GM19238 (cell line): ENCODE data around the gene TRIP12.
"Not testable (repeated sequence)": the region's sequence is repeated elsewhere in the genome, so short reads cannot be mapped to it uniquely, and the experiment has no call there.

ENCODE experiments used
- DNase-seq: peaks from one replicate; pipeline ENCODE4 v3.0.0; 2011; ENCODE audit warnings: low spot score; ENCODE audit not compliant: insufficient read length

Gene TRIP12

DNA sequence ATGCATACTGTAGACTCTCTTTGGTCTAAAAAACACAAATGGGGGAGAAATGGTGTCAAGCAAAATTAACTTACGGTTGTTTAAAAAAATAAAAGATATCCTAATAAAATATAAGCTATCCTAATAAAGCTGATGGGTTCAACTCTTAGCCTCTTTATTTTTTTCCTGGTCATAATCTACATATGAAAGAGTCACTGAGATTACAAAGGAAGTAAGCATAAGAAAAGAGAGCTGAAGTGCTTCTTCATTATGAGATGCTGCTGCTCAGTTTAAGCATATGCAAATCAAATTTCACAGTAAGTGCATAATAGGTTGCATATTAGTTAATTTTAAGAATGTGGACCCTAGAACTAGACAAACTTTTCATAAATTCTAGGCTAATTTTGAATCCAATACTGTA lies 147.6 kb downstream of the TRIP12 start:
- DNase-seq = no peak

DNA sequence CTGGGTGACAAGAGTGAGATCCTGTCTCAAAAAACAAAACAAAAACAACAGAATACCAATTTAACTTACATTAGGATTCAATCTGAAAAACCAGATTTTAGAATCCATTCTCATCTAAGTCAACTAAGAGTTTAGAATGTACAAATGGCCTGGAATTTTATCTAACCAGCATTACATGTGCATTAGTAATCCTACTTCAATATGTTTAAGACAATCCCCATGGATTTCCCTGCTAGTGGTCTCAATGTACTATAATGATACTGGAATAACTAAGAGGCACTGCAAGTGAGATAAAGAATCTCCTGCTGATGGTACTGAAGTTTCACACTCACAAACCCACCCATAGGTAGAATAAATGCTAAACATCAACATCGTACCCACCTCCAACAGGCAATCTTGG lies 153.6 kb downstream of the TRIP12 start:
- DNase-seq = no peak

DNA sequence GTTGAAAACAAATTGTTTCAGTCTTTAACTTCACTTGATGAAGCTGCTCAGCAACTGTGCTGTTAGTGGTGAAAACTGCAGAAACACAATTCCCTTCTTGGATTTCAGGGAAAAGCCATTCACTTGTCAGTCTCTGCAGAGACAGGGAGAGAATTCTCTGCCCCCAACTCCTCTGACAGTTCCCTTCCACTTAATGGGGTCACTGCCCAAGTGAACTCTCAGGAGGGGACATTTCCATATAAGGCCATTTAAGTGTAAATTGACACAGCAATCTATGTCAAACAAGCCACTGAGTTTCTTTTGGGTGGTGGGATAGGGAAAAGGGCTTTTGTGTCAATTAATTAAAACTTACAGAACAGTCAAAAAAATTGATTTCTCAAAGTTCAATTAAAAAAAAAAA lies 156.1 kb downstream of the TRIP12 start:
- DNase-seq = no peak

DNA sequence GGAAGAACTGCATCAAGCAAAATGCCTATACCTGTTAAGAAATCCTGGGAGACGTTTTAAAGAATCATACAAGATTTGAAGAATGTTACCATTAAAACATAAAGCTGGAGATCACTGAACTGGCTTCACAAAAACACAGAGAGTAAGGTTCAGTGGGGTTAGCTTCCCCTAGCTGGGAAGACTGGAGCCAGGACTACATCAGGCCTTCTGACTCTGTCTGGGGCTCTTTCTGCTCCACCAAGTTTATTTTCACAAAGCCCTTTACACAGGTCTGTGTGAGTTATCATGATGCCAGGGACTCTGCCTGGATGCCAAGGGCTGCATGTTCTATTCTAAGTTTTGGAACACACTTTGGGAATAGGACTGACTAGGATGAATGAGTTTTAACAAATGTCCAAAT lies 160.1 kb downstream of the TRIP12 start:
- DNase-seq = no peak

DNA sequence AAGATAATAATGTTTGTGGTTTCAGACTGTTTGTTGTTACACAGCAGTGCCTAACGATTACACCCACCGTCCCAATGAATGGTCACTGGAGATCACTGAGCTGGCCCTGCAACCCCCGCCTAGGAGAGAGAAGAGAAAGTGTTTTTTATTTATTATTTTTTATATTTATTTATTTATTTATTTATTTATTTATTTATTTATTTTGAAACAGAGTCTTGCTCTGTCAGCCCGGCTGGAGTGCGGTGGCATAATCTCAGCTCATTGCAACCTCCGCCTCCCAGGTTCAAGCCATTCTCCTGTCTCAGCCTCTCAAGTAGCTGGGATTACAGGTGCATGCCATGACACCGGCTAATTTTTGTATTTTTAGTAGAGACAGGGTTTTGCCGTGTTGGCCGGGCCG lies 164.3 kb downstream of the TRIP12 start:
- DNase-seq = not testable (repeated sequence)

DNA sequence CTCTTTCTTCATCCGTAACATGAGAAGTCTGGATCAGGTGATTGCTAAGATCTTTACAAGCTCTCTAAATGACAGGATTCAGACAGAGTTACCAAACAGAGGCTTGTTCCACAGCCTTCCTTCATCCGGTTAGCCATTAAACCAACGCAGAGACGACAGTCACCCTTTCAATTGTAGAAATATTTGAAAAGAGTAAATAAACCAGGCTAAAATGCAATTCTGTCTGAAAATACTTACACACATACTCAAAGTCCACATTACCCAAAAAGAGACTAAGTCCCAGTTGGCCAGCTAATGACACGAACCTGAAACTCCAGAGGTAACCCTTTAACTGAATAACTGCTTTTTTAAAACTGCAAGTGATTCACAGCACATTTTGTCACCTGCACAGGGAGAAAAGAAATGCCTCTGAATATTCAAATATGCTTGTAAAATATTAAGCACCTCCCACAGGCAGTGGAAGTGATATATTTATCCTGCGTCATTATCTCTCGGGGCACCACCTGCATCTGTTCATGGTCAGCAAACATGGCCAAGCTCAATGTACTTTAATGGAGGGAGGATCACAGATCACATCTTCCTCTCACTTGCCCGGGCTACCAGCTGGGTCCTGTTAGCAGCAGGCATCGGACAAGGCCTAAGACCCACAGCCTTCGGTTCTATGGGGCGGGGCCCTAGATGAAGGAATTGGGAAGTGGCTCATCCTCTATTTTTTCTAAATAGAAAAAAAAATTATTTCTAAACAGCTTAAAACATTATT lies 168.7 kb downstream of the TRIP12 start:
- DNase-seq = no peak

DNA sequence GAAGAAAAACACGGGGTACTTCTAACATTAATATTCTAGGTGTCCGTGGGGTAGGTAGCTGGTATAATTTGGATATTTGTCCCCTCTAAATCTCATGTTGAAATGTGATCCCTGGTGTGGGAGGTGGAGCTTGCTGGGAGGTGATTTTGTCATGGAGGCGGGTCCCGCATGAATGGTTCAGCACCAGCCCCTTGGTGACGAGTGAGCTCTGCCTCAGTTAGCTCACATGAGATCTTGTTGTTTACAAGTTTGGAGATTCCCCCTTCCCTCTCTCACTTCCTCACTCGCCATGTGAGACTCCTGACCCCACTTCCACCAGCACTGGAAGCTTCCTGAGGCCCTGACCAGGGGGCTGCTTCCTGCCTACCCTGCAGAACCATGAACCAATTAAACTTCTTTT lies 172.0 kb downstream of the TRIP12 start:
- DNase-seq = no peak

DNA sequence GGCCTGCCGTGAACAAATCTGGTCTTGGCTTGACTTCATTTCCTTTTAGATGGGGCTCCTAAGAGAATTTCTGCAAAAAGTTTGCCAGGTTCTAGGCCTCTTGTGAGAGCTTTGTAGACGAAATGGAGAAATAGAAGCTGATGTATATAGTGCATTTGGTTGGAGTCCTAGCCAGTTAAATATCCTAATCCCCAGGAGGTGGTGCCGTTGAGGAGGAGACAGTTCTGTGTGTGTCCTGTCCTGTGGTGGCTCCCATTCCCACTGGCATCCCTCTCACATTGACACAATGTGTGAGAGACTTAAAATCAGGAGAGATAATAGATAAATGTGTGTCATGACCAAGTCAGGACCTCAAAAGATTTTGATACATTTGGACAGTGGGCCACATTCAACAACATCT lies 172.9 kb downstream of the TRIP12 start:
- DNase-seq = no peak

DNA sequence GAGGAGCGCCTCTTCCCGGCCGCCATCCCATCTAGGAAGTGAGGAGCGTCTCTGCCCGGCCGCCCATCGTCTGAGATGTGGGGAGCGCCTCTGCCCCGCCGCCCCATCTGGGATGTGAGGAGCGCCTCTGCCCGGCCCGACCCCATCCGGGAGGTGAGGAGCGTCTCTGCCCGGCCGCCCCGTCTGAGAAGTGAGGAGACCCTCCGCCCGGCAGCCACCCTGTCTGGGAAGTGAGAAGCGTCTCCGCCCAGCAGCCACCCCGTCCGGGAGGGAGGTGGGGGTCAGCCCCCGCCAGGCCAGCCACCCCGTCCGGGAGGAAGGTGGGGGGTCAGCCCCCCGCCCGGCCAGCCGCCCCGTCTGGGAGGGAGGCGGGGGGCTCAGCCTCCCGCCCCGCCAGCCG lies 179.1 kb downstream of the TRIP12 start:
- not testable (repeated sequence) for DNase-seq

DNA sequence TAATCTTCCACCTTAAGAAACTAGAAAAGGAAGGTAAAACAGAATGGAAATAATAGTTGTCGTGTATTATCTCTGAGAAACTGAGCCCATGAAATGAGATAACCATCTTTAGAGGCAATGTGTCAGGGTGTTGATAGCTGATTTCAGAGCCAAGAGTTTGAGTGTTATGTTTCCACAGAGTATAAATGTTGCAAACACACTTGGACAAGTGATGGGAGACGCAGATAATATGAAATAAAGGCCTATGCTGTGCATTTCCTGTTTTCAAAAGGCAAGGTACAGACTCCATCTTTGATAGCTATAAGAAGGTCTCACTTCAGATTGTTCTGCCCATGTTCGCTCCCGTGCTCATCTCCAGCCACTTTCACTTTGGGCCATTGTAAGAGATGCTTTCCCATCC lies 181.5 kb downstream of the TRIP12 start:
- no peak for DNase-seq

DNA sequence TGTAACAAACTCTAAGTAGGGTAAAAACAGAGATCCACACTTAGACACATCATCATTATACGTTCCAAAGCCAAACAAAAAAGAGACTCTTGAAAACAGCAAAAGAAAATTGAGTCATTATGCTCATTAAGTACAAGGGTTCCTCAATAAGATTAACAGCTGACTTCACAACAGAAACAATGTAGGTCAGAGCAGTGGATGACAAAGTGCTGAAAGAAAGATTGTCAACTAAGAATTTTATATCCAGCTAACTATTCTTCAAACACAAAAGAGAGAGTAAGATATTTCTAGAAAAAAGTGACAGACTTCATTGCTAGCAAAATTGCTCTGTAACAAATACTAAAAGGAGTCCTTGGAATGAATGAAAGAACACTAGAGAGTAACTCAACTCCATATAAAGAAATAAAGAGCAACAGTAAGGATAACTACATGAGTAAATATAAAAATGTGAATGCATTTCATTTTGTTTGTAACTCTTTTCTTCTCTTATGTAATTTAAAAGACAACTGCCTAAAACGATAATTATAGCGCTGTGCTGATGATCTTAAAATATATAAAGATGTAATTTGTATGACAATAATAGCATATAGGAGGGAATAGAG lies 183.7 kb downstream of the TRIP12 start:
- no peak for DNase-seq

DNA sequence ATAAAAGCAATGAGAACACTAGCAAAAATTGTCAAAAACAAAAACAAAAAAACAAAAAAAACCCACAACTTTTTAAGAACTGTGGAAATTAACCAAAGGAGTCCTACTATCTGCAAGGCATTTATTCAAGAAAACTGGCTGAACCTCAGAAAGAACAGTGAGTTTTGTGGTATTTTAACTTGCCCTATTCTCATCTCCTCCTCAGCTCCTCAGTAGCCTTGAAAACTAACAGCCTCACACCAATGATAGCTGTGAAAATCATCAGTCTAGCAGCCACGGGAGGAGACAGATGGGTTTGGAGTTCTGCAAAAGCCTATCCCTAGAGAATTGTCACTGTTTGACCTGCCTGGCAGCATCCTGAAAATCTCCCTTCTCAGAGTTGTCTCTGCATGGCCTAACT lies 187.4 kb downstream of the TRIP12 start:
- no peak for DNase-seq

DNA sequence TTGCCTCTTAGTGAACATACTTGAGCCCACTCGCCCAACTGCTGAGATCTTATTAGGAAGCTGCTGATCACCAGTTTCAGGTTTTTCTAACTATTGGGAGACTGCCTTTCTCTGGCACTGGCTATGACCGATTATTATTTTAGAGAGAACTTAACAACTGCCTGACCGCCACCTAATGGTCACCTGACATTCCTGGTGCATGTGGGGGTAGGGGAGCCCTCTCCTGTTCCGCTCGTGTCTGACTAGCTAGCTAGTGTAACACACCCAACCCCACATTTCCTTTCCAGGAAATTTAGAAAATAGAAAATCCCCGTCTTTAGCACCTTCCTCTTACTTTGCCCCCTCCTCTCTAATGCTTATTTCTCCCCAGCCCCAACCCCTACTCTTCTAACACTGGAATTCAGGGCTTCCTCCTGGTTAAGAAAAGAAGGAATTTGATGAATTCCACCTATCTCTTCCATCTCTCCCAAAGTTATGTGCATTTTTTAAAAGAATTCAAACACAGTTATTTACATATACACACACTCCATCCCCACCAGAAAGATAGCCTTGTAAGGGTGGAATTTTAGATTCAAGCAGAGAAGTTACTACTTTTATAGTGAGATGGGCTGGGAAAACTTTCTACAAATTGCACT lies 188.1 kb downstream of the TRIP12 start:
- DNase-seq = no peak

DNA sequence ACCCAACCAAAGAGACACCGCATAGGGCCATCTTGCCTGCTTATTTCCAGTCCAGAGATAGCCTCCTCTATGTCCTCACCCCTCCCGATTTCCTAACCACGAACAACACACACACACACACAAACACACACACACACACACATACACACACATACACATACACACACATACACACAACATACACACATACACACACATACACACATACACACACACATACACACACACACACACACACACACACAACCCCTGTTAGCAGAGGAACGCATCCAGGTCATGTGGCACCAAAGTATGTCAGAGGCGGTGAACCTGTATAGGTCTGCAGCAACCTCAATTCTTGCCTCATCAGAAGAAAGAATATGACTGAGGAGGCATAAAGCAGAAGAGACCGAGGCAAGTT lies 188.9 kb downstream of the TRIP12 start:
- no peak for DNase-seq

DNA sequence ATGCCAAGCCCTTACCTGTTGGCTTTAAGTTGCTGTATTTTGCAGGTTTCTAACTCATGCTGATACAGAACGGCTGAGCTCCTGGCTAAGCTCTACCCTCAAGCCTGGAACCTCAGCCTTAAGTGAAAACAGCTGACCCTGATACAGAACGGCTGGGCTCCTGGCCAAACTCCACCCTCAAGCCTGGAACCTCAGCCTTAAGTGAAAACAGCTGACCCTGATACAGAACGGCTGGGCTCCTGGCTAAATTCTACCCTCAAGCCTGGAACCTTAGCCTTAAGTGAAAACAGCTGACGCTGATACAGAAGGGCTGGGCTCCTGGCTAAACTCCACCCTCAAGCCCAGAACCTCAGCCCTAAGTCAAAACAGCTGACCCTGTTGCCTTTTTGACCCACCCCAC lies 189.9 kb downstream of the TRIP12 start:
- no peak for DNase-seq

DNA sequence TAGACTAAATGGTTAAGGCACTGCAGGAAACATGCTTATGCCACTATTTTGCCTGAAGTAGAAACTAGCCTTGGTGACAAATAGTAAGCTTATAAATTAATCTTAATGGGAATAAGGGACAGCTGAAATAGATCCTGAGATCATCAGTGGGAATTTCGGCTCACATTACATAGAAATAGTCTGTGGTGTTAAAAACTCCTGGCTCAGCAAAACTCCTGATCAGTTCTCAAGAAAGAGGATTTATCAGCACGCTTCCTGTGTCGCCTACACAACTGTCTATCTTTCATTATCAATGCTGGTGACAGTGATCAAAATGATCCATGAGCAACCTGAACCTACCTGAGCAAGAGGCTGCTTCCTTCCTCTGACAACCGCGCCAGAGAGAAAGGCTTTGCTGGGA lies 190.4 kb downstream of the TRIP12 start:
- no peak for DNase-seq

DNA sequence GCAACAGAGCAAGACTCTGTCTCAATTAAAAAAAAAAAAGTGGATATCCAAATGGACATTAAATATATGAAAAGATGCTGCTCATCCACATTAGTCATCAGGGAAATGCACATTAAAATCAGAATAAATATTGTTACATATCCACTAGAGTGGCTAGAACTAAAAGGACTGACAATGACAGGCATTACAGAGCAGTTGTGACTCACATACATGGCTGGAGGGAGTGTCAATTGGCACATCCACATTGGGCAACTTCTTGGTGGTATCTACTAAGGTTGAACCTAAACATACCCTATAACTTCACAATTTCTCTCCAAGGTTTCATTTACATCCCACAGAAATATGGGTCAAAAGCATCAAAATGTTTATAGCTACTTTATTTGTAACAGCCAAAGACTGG lies 193.4 kb downstream of the TRIP12 start:
- DNase-seq = no peak

DNA sequence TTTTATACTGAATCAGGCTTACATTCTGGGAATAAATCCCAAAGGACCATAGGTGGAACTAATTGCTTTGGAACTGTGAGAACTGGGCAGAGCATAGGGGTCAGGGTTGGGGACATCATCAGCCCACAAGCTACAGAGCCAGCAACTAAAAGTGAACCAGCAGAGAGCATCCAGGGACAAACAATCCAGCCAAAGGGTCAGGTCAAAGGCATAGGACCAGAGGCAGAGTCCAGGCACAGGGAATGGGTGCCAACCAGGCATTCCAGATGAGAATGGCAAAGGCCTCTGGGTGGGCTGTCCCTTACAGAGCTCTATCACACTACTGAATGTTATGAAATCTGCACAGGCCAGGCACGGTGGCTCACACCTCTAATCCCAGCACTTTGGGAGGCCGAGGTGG lies 195.2 kb downstream of the TRIP12 start:
- no peak for DNase-seq

DNA sequence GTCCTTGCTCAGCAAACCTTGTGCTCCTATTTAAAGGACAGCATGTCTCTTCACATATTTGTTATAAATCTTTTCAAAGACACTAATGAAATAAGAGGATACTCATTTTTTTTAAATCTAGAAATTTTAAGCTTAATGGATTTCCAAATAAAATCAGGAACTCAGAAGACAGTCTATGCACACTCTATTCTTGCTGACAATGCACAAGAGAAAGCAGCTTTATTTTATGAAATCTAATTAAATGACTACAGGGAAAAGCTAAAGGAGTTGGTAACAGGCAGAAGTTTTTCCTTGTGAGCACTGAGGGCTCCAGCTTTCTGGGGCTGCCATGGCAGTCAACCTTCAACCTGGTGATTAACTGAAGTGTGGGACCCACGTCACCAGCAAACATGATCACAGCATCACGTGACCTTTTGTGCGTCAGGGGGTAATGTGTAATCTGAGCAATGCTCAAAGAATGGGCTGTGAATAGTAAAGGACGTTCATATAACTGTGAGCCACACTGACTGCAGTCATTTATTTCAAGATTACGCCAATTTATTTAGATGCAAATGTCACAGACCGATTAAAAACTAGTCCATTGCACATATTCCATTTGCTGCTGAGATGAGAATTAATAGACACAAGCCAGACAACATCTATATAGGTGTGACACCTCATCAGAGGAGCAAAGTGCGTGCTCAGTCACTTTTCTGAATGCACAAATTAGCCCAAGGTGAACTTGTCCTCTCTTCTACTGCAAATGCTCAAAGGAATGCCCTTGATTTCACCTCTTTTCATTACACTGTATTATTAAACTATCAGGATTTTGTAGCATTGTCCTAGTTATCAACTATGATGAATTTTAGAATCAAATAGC lies 195.9 kb downstream of the TRIP12 start:
- DNase-seq = no peak

DNA sequence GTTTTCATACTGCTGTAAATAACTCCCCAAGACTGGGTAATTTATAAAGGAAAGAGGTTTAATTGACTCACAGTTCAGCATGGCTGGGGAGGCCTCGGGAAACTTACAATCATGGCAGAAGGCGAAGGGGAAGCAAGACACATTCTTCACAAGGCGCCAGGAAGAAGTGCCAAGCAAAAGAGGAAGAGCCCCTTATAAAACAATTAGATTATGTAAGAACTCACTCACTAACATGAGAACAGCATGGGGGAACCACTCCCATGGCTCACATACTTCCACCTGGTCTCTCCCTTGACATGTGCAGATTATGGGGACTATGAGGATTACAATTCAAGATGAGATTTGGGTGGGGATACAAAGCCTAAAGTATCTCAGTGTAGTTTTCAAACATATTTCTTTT lies 198.6 kb downstream of the TRIP12 start:
- DNase-seq = not testable (repeated sequence)

DNA sequence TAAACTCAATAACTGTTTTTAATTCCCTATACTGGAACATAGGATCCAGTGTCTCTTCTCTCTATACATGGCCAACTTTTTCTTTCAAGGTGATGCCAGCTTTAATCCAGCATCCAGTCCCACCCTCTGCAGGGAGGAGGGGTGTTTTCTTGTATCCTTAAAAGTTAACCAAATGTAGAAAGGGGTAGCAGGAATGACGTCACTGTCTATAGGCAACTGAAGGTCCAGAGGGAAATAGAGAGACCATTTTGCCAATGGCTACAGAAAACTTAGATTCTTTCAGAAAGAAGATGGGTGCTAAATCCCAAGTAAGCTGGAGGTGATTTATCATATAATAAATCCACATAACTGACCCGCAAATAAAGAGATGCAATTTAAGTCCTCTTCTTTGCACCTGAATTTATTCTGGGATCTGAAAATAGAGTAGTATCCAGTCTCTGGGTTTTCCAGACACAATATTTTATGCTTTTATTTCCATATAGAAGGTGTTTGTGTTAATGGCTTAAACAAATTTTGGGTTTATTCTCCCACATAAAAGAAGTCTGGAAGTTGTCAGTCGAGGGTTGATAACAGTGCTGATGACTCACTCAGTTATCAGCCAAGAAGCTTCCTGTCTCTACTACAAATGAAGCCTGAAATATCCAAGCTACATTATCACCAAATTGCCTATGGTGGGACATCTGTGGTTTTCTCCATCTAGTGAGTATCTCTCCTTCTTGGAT lies 201.7 kb downstream of the TRIP12 start:
- DNase-seq = no peak
